ENCODE data around the gene DSCAML1. TPM values are rescaled to one million over a fixed set of nuclear protein-coding genes. Genes with fewer than 3 reads are reported as not detected.

The DSCAML1 gene
- total RNA-seq, 1 experiment from 2014 or later, result 0.15 TPM

- no peaks in the 10 kb centered on the region for H3K9me3 Mint-ChIP-seq
- H3K79me1 ChIP-seq (ENCODE audit: insufficient read depth, low read depth, low read length, poor library complexity, severe bottlenecking), result no peaks in the 10 kb centered on the region
- TF ChIP-seq CTCF (conservative IDR thresholded peaks at IDR 0.05), result no peak
- H3K23me2 ChIP-seq (ENCODE audit: insufficient read length, low read depth, low read length, poor library complexity, severe bottlenecking), result no peaks in the 10 kb centered on the region
- H3K27me3 Mint-ChIP-seq (ENCODE audit: low read depth), result peaks cover 7% of the 10 kb centered on the region
- no peaks in the 10 kb centered on the region for H3K27me3 ChIP-seq (ENCODE audit: insufficient read depth, low read length)
- no peak overlapping the region for H3K4me2 ChIP-seq (ENCODE audit: insufficient read depth, insufficient read length, low read length)
- H2AFZ ChIP-seq (ENCODE audit: low read length), result no peak overlapping the region
- H2BK120ac ChIP-seq (ENCODE audit: low read depth, low read length, poor library complexity, severe bottlenecking), result no peak overlapping the region
- no peak overlapping the region for H3K56ac ChIP-seq (ENCODE audit: insufficient read length, low read depth, low read length)
- H3K23ac ChIP-seq (ENCODE audit: insufficient read length, low read depth, low read length), result no peak overlapping the region
- H4K8ac ChIP-seq (replicated peaks; ENCODE audit: insufficient read length, low read depth, low read length), result no peak overlapping the region
- no peak overlapping the region for H2BK5ac ChIP-seq (ENCODE audit: insufficient read length, low read length)
- DNase-seq, result no peak
- H3K18ac ChIP-seq (ENCODE audit: insufficient read length, low read depth, low read length), result no peak overlapping the region
- H3K79me2 ChIP-seq (ENCODE audit: insufficient read depth, low read length), result no peaks in the 10 kb centered on the region
- no peak overlapping the region for H2BK12ac ChIP-seq (ENCODE audit: insufficient read length, low read depth, low read length)
- H4K5ac ChIP-seq (ENCODE audit: insufficient read length, low read depth, low read length), result no peak overlapping the region
- no peak overlapping the region for H2BK20ac ChIP-seq (ENCODE audit: low read depth, low read length, poor library complexity, severe bottlenecking)
- no peak overlapping the region for H3K14ac ChIP-seq (ENCODE audit: insufficient read depth, low read length)
- no peak overlapping the region for H2BK15ac ChIP-seq (ENCODE audit: low read depth, low read length)
- no peak overlapping the region for H3K4ac ChIP-seq (ENCODE audit: low read depth, low read length)
- no peak overlapping the region for H3K4me3 Mint-ChIP-seq
- H3K9ac ChIP-seq (ENCODE audit: extremely low read depth, insufficient read length, low read length), result no peak overlapping the region
- no peak overlapping the region for H3T11ph ChIP-seq (ENCODE audit: low read length)
- H3K27ac ChIP-seq (ENCODE audit: insufficient read length, low read depth, low read length), result no peak overlapping the region
- no peaks in the 10 kb centered on the region for H3K9me3 ChIP-seq (ENCODE audit: control insufficient read depth, low read depth, low read length)
- no peaks in the 10 kb centered on the region; the same call in 1 of the 2 replicates for H3K4me1 ChIP-seq (ENCODE audit: insufficient read depth, low read length)
- H3K4me1 Mint-ChIP-seq, result peaks cover 23 to 31% of the 10 kb centered on the region in 2 experiments
- H4K20me1 ChIP-seq (ENCODE audit: control insufficient read depth, insufficient read depth, insufficient read length), result no peaks in the 10 kb centered on the region
- no peaks in the 10 kb centered on the region; a peak in 1 of 7 replicates for H3K36me3 Mint-ChIP-seq (ENCODE audit: insufficient read depth in 1 of 3, low read depth in 3 of 3)
- H3K27ac Mint-ChIP-seq, result no peak overlapping the region
- H4K91ac ChIP-seq (ENCODE audit: insufficient read length, low read depth, low read length), result no peak overlapping the region
- no CpG with 5 or more reads among the region's 4 CpGs for WGBS (ENCODE audit: extremely low coverage, insufficient read length, low lambda C conversion rate)
- H2AK5ac ChIP-seq (ENCODE audit: insufficient read length, low read length), result no peak overlapping the region
Observed at GRCh38 chr11:117691218-117691514, 105.8 kb downstream of the DSCAML1 start.

All from H9 (cell line).